GM12865 (cell line): ENCODE measurements around the gene STAG1.
"Not testable (repeated sequence)": the region's sequence is repeated elsewhere in the genome, so short reads cannot be mapped to it uniquely, and the experiment has no call there.

Experiments
- DNase-seq: peaks from one replicate; pipeline ENCODE4 v3.0.0; 2010; ENCODE audit warnings: low read depth
- H3K4me3 ChIP-seq: 2 replicates; pipeline ENCODE4 v1.5.1; 2011; ENCODE audit warnings: mild to moderate bottlenecking, low read depth, low read length, control low read depth
- TF ChIP-seq, protein P1 (sequence below): IDR thresholded peaks from 2 replicates; pipeline ENCODE4 v1.5.1; 2011; ENCODE audit warnings: low read length, control low read depth, low read depth, inconsistent platforms; ENCODE audit not compliant: insufficient read depth; ENCODE audit errors: missing control alignments

The STAG1 gene

GRCh38 chr3:136516095-136516494, 236.1 kb downstream of the STAG1 start:
- H3K4me3 ChIP-seq, result no peak overlapping the region
- no peak for DNase-seq
- TF ChIP-seq, protein P1, sequence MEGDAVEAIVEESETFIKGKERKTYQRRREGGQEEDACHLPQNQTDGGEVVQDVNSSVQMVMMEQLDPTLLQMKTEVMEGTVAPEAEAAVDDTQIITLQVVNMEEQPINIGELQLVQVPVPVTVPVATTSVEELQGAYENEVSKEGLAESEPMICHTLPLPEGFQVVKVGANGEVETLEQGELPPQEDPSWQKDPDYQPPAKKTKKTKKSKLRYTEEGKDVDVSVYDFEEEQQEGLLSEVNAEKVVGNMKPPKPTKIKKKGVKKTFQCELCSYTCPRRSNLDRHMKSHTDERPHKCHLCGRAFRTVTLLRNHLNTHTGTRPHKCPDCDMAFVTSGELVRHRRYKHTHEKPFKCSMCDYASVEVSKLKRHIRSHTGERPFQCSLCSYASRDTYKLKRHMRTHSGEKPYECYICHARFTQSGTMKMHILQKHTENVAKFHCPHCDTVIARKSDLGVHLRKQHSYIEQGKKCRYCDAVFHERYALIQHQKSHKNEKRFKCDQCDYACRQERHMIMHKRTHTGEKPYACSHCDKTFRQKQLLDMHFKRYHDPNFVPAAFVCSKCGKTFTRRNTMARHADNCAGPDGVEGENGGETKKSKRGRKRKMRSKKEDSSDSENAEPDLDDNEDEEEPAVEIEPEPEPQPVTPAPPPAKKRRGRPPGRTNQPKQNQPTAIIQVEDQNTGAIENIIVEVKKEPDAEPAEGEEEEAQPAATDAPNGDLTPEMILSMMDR, result no peak

DNA sequence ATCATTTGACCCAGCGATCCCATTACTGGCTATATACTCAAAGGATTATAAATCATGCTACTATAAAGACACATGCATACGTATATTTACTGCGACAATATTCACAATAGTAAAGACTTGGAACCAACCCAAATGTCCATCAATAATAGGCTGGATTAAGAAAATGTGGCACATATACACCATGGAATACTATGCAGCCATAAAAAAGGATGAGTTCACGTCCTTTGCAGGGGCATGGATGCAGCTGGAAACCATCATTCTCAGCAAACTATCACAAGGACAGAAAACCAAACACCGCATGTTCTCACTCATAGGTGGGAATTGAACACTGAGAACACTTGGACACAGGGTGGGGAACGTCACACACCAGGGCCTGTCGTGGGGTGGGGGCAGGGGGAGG, 237.6 kb downstream of the STAG1 start:
- H3K4me3 ChIP-seq, result not testable (repeated sequence)

DNA sequence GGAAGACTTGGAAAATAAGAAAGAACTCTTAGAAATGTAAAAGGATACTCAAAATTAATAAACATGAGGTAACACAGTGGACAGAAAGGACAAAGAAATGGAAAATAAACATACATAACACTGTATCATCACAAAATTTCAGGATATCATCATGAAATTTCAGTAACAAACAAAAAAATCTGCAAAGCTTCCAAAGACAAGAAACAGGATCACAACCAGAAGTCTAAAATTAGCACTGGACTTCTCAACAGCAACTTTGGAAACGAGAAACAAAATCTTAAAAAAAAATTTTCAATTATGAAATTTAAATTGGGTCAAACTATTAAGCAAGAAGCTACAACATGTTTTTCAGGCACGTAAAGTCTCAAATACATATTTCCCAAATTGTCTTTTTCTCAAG, 238.8 kb downstream of the STAG1 start:
- TF ChIP-seq, protein P1, result no peak
- DNase-seq, result no peak

More for the DNA sequence above, 237.6 kb downstream of the STAG1 start:
- DNase-seq, result not testable (repeated sequence)

DNA sequence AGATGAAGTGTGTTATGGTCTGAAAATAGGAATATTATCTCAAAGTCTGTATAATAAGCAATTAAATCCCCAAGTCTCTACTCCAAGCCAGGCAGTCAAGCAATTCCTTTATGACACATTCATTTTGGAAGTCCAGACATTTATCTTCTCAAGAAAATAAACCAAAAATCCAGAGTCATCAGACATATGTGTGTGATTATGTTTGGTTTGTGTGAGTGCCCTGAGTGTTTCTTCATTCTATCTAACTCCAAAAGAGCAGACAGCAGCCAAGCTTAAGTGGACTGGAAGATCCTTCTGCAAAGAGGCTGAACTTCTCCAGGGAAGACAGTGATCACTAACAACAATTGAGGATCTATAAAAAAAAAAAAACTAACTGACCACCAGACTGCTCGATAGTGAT, 239.8 kb downstream of the STAG1 start:
- no peak for DNase-seq
- no peak overlapping the region for H3K4me3 ChIP-seq
- TF ChIP-seq, protein P1, result no peak

More for the DNA sequence above, 238.8 kb downstream of the STAG1 start:
- H3K4me3 ChIP-seq, result no peak overlapping the region

DNA sequence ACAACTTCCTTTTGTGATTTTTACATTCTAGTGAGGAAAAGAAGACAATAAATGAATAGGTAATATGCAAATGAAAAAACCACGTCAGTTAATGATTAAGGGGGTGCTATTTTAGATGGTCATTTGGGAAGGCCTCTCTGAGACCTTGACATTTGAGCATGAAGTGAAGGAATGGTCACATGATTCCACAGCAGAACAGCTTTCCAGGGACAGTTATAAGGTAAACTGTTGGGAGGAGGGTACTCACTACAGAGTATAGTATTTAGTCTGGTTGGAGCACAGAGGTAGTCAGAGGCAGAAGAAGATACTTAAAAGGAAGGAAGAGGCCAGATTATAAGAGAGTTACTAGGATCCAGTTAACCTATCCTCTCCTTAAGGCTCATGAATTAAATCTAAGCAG, 246.5 kb downstream of the STAG1 start:
- TF ChIP-seq, protein P1, result no peak
- no peak for DNase-seq

DNA sequence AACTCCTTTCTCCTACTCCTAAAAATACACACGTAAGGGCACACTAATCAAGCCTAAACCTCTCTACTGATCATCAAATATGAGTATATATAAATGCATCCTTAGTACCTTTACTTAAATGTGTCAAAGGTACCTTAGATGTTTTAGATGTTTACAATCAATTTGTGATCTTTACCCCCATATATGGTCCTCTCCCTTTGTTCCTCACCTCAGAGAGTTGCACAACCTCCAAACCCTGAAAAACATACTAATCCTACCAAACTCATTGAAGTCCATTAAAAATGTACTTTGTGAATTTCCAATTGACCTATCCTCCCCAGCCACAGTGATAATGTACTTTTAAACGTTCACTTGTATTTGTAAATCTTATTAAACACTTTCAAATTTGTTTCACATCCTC, 249.1 kb downstream of the STAG1 start:
- TF ChIP-seq, protein P1, result no peak
- H3K4me3 ChIP-seq, result no peak overlapping the region
- no peak for DNase-seq

More for the DNA sequence above, 246.5 kb downstream of the STAG1 start:
- no peak overlapping the region for H3K4me3 ChIP-seq

- TF ChIP-seq, protein P1, result no peak
- no peak for DNase-seq
- H3K4me3 ChIP-seq, result no peak overlapping the region
These were observed 253.2 kb downstream of the STAG1 start for GRCh38 chr3:136498919-136499447.
